Right kidney (tissue), 1 donor: Measurements from ENCODE around the gene ITGAX.
A peak's percentile ranks its signal among the peaks of the same experiment; 100 is the strongest.

ENCODE experiments used
- DNase-seq: peaks from one replicate; pipeline ENCODE4 v3.0.0-alpha.2; 2016

Gene ITGAX

GRCh38 chr16:31348579-31348978, 6.4 kb upstream of the ITGAX start:
- DNase-seq = no peak

GRCh38 chr16:31350275-31351005, 4.5 kb upstream of the ITGAX start:
- DNase-seq = no peak

- no peak for DNase-seq
These were observed 3.6 kb upstream of the ITGAX start for GRCh38 chr16:31351246-31351941.

- no peak for DNase-seq
These were observed 3.0 kb upstream of the ITGAX start for GRCh38 chr16:31351942-31352325.

- DNase-seq = no peak
These were observed 2.4 kb upstream of the ITGAX start for GRCh38 chr16:31352376-31353115.

GRCh38 chr16:31355431-31356100, 590 bp downstream of the ITGAX start:
- DNase-seq = no peak

GRCh38 chr16:31356566-31357323, 1.8 kb downstream of the ITGAX start:
- DNase-seq = no peak

GRCh38 chr16:31357324-31358109, 2.5 kb downstream of the ITGAX start:
- DNase-seq = no peak

- DNase-seq = no peak
These were observed 5.3 kb downstream of the ITGAX start for GRCh38 chr16:31360251-31360650.

GRCh38 chr16:31361201-31362110, 6.5 kb downstream of the ITGAX start:
- no peak for DNase-seq

- no peak for DNase-seq
These were observed 7.8 kb downstream of the ITGAX start for GRCh38 chr16:31362476-31363405.

- no peak for DNase-seq
These were observed 8.7 kb downstream of the ITGAX start for GRCh38 chr16:31363721-31364120.

GRCh38 chr16:31364421-31364820, 9.4 kb downstream of the ITGAX start:
- no peak for DNase-seq

- DNase-seq = no peak
These were observed 10.3 kb downstream of the ITGAX start for GRCh38 chr16:31365131-31365865.

GRCh38 chr16:31367853-31368252, 12.9 kb downstream of the ITGAX start:
- no peak for DNase-seq

GRCh38 chr16:31371008-31371407, 16.0 kb downstream of the ITGAX start:
- no peak for DNase-seq

- DNase-seq = peak; percentile 10
These were observed 16.9 kb downstream of the ITGAX start for GRCh38 chr16:31371619-31372484.
